Brain microvascular endothelial cell (primary cell): ENCODE measurements around the gene IL11.

Experiments
- DNase-seq: peaks from one replicate; pipeline ENCODE4 v3.0.0-alpha.2; 2020
- H3K27ac ChIP-seq: fragments of 250-450 bp; sonication (Bioruptor Pico); 2 replicates; pipeline ENCODE4 v1.5.1; 2020; ENCODE audit warnings: mild to moderate bottlenecking, moderate library complexity
- H3K27me3 ChIP-seq: fragments of 250-450 bp; sonication (Bioruptor Pico); replicated peaks from 2 replicates; pipeline ENCODE4 v1.5.1; 2020; ENCODE audit warnings: mild to moderate bottlenecking
- H3K36me3 ChIP-seq: fragments of 250-450 bp; sonication (Bioruptor Pico); replicated peaks from 2 replicates; pipeline ENCODE4 v1.5.1; 2020; ENCODE audit warnings: mild to moderate bottlenecking
- H3K4me3 ChIP-seq: 2 replicates; pipeline ENCODE4 v1.5.1; 2011; ENCODE audit warnings: low read depth, mild to moderate bottlenecking, control low read depth, low read length, moderate library complexity
- CTCF ChIP-seq: IDR thresholded peaks from 2 replicates; pipeline ENCODE4 v1.5.1; 2011; ENCODE audit warnings: low read depth, mild to moderate bottlenecking, moderate library complexity, low read length, control low read depth, inconsistent platforms; ENCODE audit errors: missing control alignments
- in situ Hi-C: cut with HindIII; loops from 2 replicates; pipeline ENCODE4 v1.10.0; 2017; ENCODE audit warnings: low sequenced_read_pairs, low pct_ligation_motif_present

The IL11 gene

GRCh38 chr19:55391702-55392615 lies 21.7 kb upstream of the IL11 start:
- DNase-seq, result no peak
- H3K36me3 ChIP-seq, result peaks cover 41% of the 10 kb centered on the region
- in situ Hi-C loops, result loop anchor here (25.0 kb wide), 1 partner anchor 220 kb away; the partner anchor contains the start of genes ZNF524, ZNF784 and ZNF865

GRCh38 chr19:55391191-55391670 lies 21.0 kb upstream of the IL11 start:
- no peaks in the 10 kb centered on the region for H3K27me3 ChIP-seq
- no peak overlapping the region for H3K4me3 ChIP-seq
- peaks cover 42% of the 10 kb centered on the region for H3K36me3 ChIP-seq
- in situ Hi-C loops, result loop anchor here (25.0 kb wide), 1 partner anchor 221 kb away; the partner anchor contains the start of genes ZNF524, ZNF784 and ZNF865
- H3K27ac ChIP-seq, result no peak overlapping the region
- DNase-seq, result no peak
- TF ChIP-seq CTCF, result no peak

More at GRCh38 chr19:55391702-55392615, 21.7 kb upstream of the IL11 start:
- TF ChIP-seq CTCF, result no peak
- Histone ChIP-seq H3K27ac (no peak overlapping the region), H3K4me3 (no peak overlapping the region), H3K27me3 (no peaks in the 10 kb centered on the region)

- no peak overlapping the region for H3K4me3 ChIP-seq
- DNase-seq, result peak; percentile 37
- H3K27me3 ChIP-seq, result no peaks in the 10 kb centered on the region
- H3K27ac ChIP-seq, result no peak overlapping the region
- in situ Hi-C loops, result loop anchor here (25.0 kb wide), 1 partner anchor 222 kb away; the partner anchor contains the start of genes ZNF524, ZNF784 and ZNF865
- TF ChIP-seq CTCF, result no peak
- peaks cover 42% of the 10 kb centered on the region for H3K36me3 ChIP-seq
Observed at GRCh38 chr19:55390461-55390880, 20.2 kb upstream of the IL11 start.

GRCh38 chr19:55389386-55390317 lies 19.4 kb upstream of the IL11 start:
- Histone ChIP-seq H3K36me3 (peaks cover 42% of the 10 kb centered on the region), H3K4me3 (no peak overlapping the region), H3K27me3 (no peaks in the 10 kb centered on the region), H3K27ac (no peak overlapping the region)
- no peak for TF ChIP-seq CTCF
- no peak for DNase-seq
- in situ Hi-C loops, result loop anchor here (25.0 kb wide), 1 partner anchor 223 kb away; the partner anchor contains the start of genes ZNF524, ZNF784 and ZNF865

- Histone ChIP-seq H3K27ac (no peak overlapping the region), H3K4me3 (peak overlapping the region; percentile 99), H3K27me3 (no peaks in the 10 kb centered on the region), H3K36me3 (peaks cover 42% of the 10 kb centered on the region)
- no peak for TF ChIP-seq CTCF
- in situ Hi-C loops, result loop anchor here (25.0 kb wide), 1 partner anchor 224 kb away; the partner anchor contains the start of genes ZNF524, ZNF784 and ZNF865
- no peak for DNase-seq
Observed at GRCh38 chr19:55387736-55388497, 17.7 kb upstream of the IL11 start.
